Measurements from ENCODE around the gene HOXC13.

- TF ChIP-seq, protein P1, sequence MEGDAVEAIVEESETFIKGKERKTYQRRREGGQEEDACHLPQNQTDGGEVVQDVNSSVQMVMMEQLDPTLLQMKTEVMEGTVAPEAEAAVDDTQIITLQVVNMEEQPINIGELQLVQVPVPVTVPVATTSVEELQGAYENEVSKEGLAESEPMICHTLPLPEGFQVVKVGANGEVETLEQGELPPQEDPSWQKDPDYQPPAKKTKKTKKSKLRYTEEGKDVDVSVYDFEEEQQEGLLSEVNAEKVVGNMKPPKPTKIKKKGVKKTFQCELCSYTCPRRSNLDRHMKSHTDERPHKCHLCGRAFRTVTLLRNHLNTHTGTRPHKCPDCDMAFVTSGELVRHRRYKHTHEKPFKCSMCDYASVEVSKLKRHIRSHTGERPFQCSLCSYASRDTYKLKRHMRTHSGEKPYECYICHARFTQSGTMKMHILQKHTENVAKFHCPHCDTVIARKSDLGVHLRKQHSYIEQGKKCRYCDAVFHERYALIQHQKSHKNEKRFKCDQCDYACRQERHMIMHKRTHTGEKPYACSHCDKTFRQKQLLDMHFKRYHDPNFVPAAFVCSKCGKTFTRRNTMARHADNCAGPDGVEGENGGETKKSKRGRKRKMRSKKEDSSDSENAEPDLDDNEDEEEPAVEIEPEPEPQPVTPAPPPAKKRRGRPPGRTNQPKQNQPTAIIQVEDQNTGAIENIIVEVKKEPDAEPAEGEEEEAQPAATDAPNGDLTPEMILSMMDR (IDR thresholded peaks at IDR 0.05; ENCODE audit: insufficient read depth, low read depth, low read length), result no peak
- no peak for TF ChIP-seq EZH2 (IDR thresholded peaks at IDR 0.05; ENCODE audit: insufficient read depth, low read length)
Measured at GRCh38 chr12:53950437-53950773, 11.8 kb downstream of the HOXC13 start.
